ENCODE data around the gene SNUPN. TPM values are rescaled to one million over a fixed set of nuclear protein-coding genes. Genes with fewer than 3 reads are reported as not detected.
A peak's percentile ranks its signal among the peaks of the same experiment; 100 is the strongest.

Gene SNUPN
- total and polyA plus RNA-seq, 10 of the 15 experiments (the other 5 are each of a cell fraction or from before 2014, with no cell fraction given): 19.0 to 50.3 (median 32.5) TPM

GRCh38 chr15:75578173-75578947 is 47.2 kb downstream of the SNUPN start (continued):
- TF ChIP-seq NRF1 (conservative IDR thresholded peaks at IDR 0.05; ENCODE audit: low read depth, low read length) (no peak), LARP7 (IDR thresholded peaks at IDR 0.05) (peak; percentile 70), CBX5 (IDR thresholded peaks at IDR 0.05; ENCODE audit: low read depth) (no peak), MYC (IDR thresholded peaks at IDR 0.05; ENCODE audit: insufficient read depth, insufficient read length, insufficient replicate concordance, low read length, severe bottlenecking) (no peak), STAT1 (conservative IDR thresholded peaks at IDR 0.05) (no peak), PBX3 (IDR thresholded peaks at IDR 0.05; ENCODE audit: insufficient replicate concordance, low read depth, low read length) (no peak), USF1 (IDR thresholded peaks at IDR 0.05; ENCODE audit: borderline replicate concordance, extremely low read length, insufficient read depth, low read depth, low read length) (no peak), TAF1 (IDR thresholded peaks at IDR 0.05; ENCODE audit: borderline replicate concordance, low read depth, low read length) (peak; percentile 44; the same call in 1 of the 2 replicates), BCL11A (IDR thresholded peaks at IDR 0.05; ENCODE audit: low read depth, low read length) (no peak), TBL1XR1 (IDR thresholded peaks at IDR 0.05; ENCODE audit: low read depth, low read length) (no peak), PML (IDR thresholded peaks at IDR 0.05; ENCODE audit: low read length) (no peak), SPI1 (IDR thresholded peaks at IDR 0.05; ENCODE audit: borderline replicate concordance, insufficient read depth, low read depth, low read length) (no peak), IRF3 (IDR thresholded peaks at IDR 0.05) (no peak), MLLT1 (IDR thresholded peaks at IDR 0.05) (no peak), IKZF2 (IDR thresholded peaks at IDR 0.05) (peak; percentile 48 to 51; a peak in 2 of 4 replicates), NKRF (conservative IDR thresholded peaks at IDR 0.05) (peak; percentile 52; the same call in 1 of the 2 replicates), ATF7 (IDR thresholded peaks at IDR 0.05; ENCODE audit: low read depth) (no peak), NR2C1 (IDR thresholded peaks at IDR 0.05) (no peak), FOXM1 (IDR thresholded peaks at IDR 0.05; ENCODE audit: low read depth, low read length) (no peak), TCF12 (IDR thresholded peaks at IDR 0.05; ENCODE audit: low read depth, low read length) (0 out of 2 replicates have a peak, but pooled peaks have one; percentile 25), YY1 (IDR thresholded peaks at IDR 0.05; ENCODE audit: low read depth, low read length) (peak; percentile 82), ATF2 (IDR thresholded peaks at IDR 0.05; ENCODE audit: low read length) (no peak)
